HG03045 (cell line): ENCODE measurements around the gene NAALADL2.
"Not testable (repeated sequence)": the region's sequence is repeated elsewhere in the genome, so short reads cannot be mapped to it uniquely, and the experiment has no call there.

Source experiments
- ATAC-seq: cut with Tn5 transposase; IDR thresholded peaks from one replicate; pipeline ENCODE4 v1.9.1; 2021; ENCODE audit warnings: mild to moderate bottlenecking, moderate library complexity; ENCODE audit not compliant: unreplicated experiment

The NAALADL2 gene

GRCh38 chr3:175121225-175121624, 262.1 kb downstream of the NAALADL2 start:
- ATAC-seq: no peak

GRCh38 chr3:175127075-175127662, 268.0 kb downstream of the NAALADL2 start:
- no peak for ATAC-seq

- ATAC-seq: no peak
Observed at GRCh38 chr3:175129126-175129525, 270.0 kb downstream of the NAALADL2 start.

- ATAC-seq: no peak
Observed at GRCh38 chr3:175129571-175129970, 270.4 kb downstream of the NAALADL2 start.

- ATAC-seq: not testable (repeated sequence)
Observed at GRCh38 chr3:175131866-175132265, 272.7 kb downstream of the NAALADL2 start.

- ATAC-seq: not testable (repeated sequence)
Observed at GRCh38 chr3:175132706-175133105, 273.6 kb downstream of the NAALADL2 start.

- no peak for ATAC-seq
Observed at GRCh38 chr3:175144368-175144767, 285.2 kb downstream of the NAALADL2 start.

GRCh38 chr3:175146258-175146657, 287.1 kb downstream of the NAALADL2 start:
- no peak for ATAC-seq

- peak; percentile 47 for ATAC-seq
Observed at GRCh38 chr3:175149675-175150074, 290.5 kb downstream of the NAALADL2 start.

GRCh38 chr3:175150812-175151401, 291.8 kb downstream of the NAALADL2 start:
- no peak for ATAC-seq

- no peak for ATAC-seq
Observed at GRCh38 chr3:175153595-175153994, 294.5 kb downstream of the NAALADL2 start.

- no peak for ATAC-seq
Observed at GRCh38 chr3:175155172-175155571, 296.0 kb downstream of the NAALADL2 start.

- no peak for ATAC-seq
Observed at GRCh38 chr3:175159202-175159601, 300.1 kb downstream of the NAALADL2 start.

- ATAC-seq: no peak
Observed at GRCh38 chr3:175161291-175161690, 302.2 kb downstream of the NAALADL2 start.

GRCh38 chr3:175163686-175164085, 304.6 kb downstream of the NAALADL2 start:
- ATAC-seq: no peak

GRCh38 chr3:175173117-175173516, 314.0 kb downstream of the NAALADL2 start:
- not testable (repeated sequence) for ATAC-seq

- no peak for ATAC-seq
Observed at GRCh38 chr3:175176556-175176955, 317.4 kb downstream of the NAALADL2 start.

- no peak for ATAC-seq
Observed at GRCh38 chr3:175179055-175179454, 319.9 kb downstream of the NAALADL2 start.

GRCh38 chr3:175184392-175184791, 325.3 kb downstream of the NAALADL2 start:
- ATAC-seq: no peak

GRCh38 chr3:175185903-175186302, 326.8 kb downstream of the NAALADL2 start:
- no peak for ATAC-seq

- no peak for ATAC-seq
Observed at GRCh38 chr3:175186511-175186910, 327.4 kb downstream of the NAALADL2 start.

GRCh38 chr3:175187586-175187985, 328.5 kb downstream of the NAALADL2 start:
- ATAC-seq: no peak

- ATAC-seq: no peak
Observed at GRCh38 chr3:175192536-175192935, 333.4 kb downstream of the NAALADL2 start.
